ENCODE results near the gene DHX30.
"Not testable (repeated sequence)": the region's sequence is repeated elsewhere in the genome, so short reads cannot be mapped to it uniquely, and the experiment has no call there.

Gene DHX30

GRCh38 chr3:47874438-47874837 lies 71.5 kb downstream of the DHX30 start:
- no peak overlapping the region for H3K4me3 Mint-ChIP-seq
- no peak overlapping the region for H3K27ac Mint-ChIP-seq
- H3K27me3 Mint-ChIP-seq (ENCODE audit: low read depth), result no peaks in the 10 kb centered on the region
- H3K36me3 Mint-ChIP-seq (ENCODE audit: low read depth), result peaks cover 14% of the 10 kb centered on the region
- no peaks in the 10 kb centered on the region for H3K9me3 Mint-ChIP-seq
- peaks cover 5% of the 10 kb centered on the region for H3K4me1 Mint-ChIP-seq (ENCODE audit: low read depth)

- Mint-ChIP-seq H3K27ac (no peak overlapping the region), H3K4me3 (no peak overlapping the region), H3K36me3 (ENCODE audit: low read depth) (peaks cover 12% of the 10 kb centered on the region), H3K9me3 (no peaks in the 10 kb centered on the region), H3K27me3 (ENCODE audit: low read depth) (no peaks in the 10 kb centered on the region), H3K4me1 (ENCODE audit: low read depth) (peaks cover 5% of the 10 kb centered on the region)
These were observed 72.0 kb downstream of the DHX30 start for GRCh38 chr3:47874913-47875312.

GRCh38 chr3:47877290-47877689 lies 74.4 kb downstream of the DHX30 start:
- Mint-ChIP-seq H3K27ac (no peak overlapping the region), H3K27me3 (ENCODE audit: low read depth) (no peaks in the 10 kb centered on the region), H3K36me3 (ENCODE audit: low read depth) (peaks cover 6% of the 10 kb centered on the region), H3K4me3 (no peak overlapping the region), H3K4me1 (ENCODE audit: low read depth) (peaks cover 5% of the 10 kb centered on the region), H3K9me3 (no peaks in the 10 kb centered on the region)

- Mint-ChIP-seq H3K27me3 (ENCODE audit: low read depth) (no peaks in the 10 kb centered on the region), H3K9me3 (no peaks in the 10 kb centered on the region), H3K27ac (no peak overlapping the region), H3K4me1 (ENCODE audit: low read depth) (peaks cover 5% of the 10 kb centered on the region), H3K4me3 (no peak overlapping the region), H3K36me3 (ENCODE audit: low read depth) (peaks cover 6% of the 10 kb centered on the region)
These were observed 74.8 kb downstream of the DHX30 start for GRCh38 chr3:47877719-47878118.

DNA sequence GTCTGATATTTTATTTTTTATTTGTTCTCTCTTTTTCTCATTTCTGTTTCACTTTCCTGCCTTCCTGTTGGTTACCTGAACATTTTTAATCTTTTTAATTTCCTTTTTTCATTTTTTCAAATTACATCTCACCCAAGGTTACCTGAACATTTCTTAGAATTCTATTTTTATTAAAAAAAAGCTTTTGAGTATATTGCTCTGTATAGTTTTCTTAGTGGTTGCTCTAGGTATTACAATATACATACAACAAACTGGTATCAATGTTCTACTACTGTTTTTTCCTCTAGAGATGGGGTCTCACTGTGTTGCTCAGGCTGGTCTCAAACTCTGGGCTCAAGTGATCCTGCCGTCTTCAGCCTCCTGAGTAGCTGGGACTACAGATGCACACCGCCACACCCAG lies 79.4 kb downstream of the DHX30 start:
- Mint-ChIP-seq H3K27ac (no peak overlapping the region), H3K27me3 (ENCODE audit: low read depth) (no peaks in the 10 kb centered on the region), H3K9me3 (no peaks in the 10 kb centered on the region), H3K4me3 (no peak overlapping the region), H3K4me1 (ENCODE audit: low read depth) (peaks cover 10% of the 10 kb centered on the region), H3K36me3 (ENCODE audit: low read depth) (peaks cover 7% of the 10 kb centered on the region)

GRCh38 chr3:47884603-47885002 lies 81.7 kb downstream of the DHX30 start:
- Mint-ChIP-seq H3K36me3 (ENCODE audit: low read depth) (peaks cover 14% of the 10 kb centered on the region), H3K4me3 (no peak overlapping the region), H3K27me3 (ENCODE audit: low read depth) (no peaks in the 10 kb centered on the region), H3K9me3 (no peaks in the 10 kb centered on the region), H3K4me1 (ENCODE audit: low read depth) (peaks cover 13% of the 10 kb centered on the region), H3K27ac (no peak overlapping the region)

DNA sequence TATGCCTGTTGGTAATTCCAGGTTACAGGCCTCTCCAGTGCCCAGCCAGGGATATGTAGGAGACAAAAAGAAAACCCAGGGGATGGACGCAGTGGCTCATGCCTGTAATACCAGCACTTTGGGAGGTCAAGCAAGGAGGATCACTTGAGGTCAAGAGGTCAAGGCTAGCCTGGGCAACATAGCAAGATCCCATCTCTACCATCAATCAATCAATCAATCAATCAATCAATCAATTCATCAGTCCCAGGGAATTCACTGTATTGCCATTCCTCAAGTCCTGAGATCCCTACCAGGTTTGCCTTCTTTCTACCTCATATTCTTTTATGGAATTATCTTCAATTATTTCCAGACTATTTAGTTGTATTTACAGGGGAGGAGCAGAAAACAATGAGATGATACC lies 82.2 kb downstream of the DHX30 start:
- no peak overlapping the region for H3K4me3 Mint-ChIP-seq
- H3K27me3 Mint-ChIP-seq (ENCODE audit: low read depth), result no peaks in the 10 kb centered on the region
- no peaks in the 10 kb centered on the region for H3K9me3 Mint-ChIP-seq
- H3K4me1 Mint-ChIP-seq (ENCODE audit: low read depth), result peaks cover 13% of the 10 kb centered on the region
- H3K36me3 Mint-ChIP-seq (ENCODE audit: low read depth), result peaks cover 14% of the 10 kb centered on the region
- H3K27ac Mint-ChIP-seq, result no peak overlapping the region

GRCh38 chr3:47887991-47888390 lies 85.1 kb downstream of the DHX30 start:
- Mint-ChIP-seq H3K4me1 (ENCODE audit: low read depth) (peaks cover 19% of the 10 kb centered on the region), H3K36me3 (ENCODE audit: low read depth) (peaks cover 25% of the 10 kb centered on the region)
- not testable (repeated sequence) for H3K4me3 Mint-ChIP-seq; H3K27me3 Mint-ChIP-seq (ENCODE audit: low read depth); H3K9me3 Mint-ChIP-seq; H3K27ac Mint-ChIP-seq

GRCh38 chr3:47888986-47889757 lies 86.2 kb downstream of the DHX30 start:
- Mint-ChIP-seq H3K36me3 (ENCODE audit: low read depth) (peaks cover 26% of the 10 kb centered on the region), H3K27ac (no peak overlapping the region), H3K9me3 (no peaks in the 10 kb centered on the region), H3K4me1 (ENCODE audit: low read depth) (peaks cover 25% of the 10 kb centered on the region), H3K27me3 (ENCODE audit: low read depth) (no peaks in the 10 kb centered on the region), H3K4me3 (no peak overlapping the region)

DNA sequence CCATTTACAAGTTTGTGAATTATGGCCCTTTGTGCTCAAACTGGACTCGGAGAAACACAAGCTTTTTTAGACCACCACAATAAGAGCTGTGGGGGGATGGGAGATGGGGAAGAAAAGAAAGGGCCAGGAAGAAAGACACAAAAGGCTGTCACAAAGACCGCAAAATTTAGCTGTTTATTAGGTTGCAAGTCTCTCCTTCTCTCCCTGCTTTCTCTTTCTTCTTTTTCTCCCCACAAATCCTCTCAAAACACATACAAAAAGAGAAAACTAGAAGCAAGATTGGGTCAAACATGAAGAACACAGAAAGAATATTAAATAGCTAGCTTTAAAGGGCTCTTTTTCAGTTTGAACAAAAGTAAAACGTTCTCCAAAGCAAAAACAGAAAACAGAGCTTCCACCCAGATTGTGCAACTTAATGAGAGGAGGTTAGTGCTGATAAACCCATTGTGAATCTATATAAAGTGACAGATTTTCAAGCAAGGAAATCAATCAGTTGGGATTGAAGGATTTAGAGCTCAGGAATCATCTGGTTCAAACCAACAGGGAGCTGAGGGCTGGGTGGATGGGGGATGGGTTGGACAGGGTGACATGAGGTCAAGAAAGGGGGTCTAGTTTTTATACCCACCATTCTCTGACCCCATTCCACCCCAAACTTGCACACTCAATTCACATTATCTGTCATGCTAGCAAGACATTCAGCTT lies 87.3 kb downstream of the DHX30 start:
- H3K27me3 Mint-ChIP-seq (ENCODE audit: low read depth), result no peaks in the 10 kb centered on the region

DNA sequence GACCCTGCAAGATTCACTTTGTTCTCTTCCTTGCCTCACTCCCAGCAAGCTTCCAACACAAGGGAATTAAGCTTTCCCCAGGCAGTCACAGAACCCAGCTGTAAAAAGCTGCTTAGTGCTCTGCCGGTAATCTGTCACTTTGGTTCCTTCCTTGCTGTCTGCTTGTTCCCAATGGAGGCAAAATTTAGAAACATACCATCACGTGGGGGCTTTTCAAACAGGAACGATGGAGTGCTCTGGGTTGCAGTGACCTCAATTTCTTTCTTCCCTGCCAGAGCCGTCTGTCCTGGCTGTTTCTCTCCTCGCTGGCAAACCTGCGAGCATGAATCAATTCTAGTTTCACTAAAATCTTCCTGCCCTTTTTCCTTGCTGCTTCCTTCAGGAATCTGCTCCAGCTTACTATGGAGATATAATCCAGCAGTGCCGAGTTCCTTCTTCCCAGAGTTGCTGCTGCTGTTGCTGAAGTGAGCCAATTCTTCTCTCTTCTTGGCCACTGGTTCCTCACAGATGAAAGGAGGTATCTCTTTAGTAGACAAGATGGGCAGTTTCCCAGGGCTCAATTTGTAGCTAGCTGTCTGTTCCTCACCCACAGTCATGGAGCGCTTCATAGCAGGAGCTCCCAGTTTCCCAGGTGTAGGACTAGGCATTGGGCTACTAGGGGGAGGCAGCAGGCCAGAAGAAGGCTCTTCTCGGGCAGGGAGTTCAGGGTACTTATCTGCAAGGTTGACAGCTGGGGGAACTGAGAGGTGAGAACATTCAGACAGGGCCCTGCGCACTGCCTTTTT lies 88.1 kb downstream of the DHX30 start:
- H3K4me1 Mint-ChIP-seq (ENCODE audit: low read depth), result peaks cover 15% of the 10 kb centered on the region
- peaks cover 23% of the 10 kb centered on the region for H3K36me3 Mint-ChIP-seq (ENCODE audit: low read depth)
- no peak overlapping the region for H3K27ac Mint-ChIP-seq
- no peaks in the 10 kb centered on the region for H3K27me3 Mint-ChIP-seq (ENCODE audit: low read depth)
- H3K4me3 Mint-ChIP-seq, result no peak overlapping the region
- no peaks in the 10 kb centered on the region for H3K9me3 Mint-ChIP-seq

More for the DNA sequence above, 87.3 kb downstream of the DHX30 start:
- no peak overlapping the region for H3K27ac Mint-ChIP-seq
- no peak overlapping the region for H3K4me3 Mint-ChIP-seq
- no peaks in the 10 kb centered on the region for H3K9me3 Mint-ChIP-seq
- H3K36me3 Mint-ChIP-seq (ENCODE audit: low read depth), result peaks cover 21% of the 10 kb centered on the region
- H3K4me1 Mint-ChIP-seq (ENCODE audit: low read depth), result peaks cover 17% of the 10 kb centered on the region

GRCh38 chr3:47891613-47892005 lies 88.7 kb downstream of the DHX30 start:
- H3K4me3 Mint-ChIP-seq, result no peak overlapping the region
- H3K27me3 Mint-ChIP-seq (ENCODE audit: low read depth), result no peaks in the 10 kb centered on the region
- no peaks in the 10 kb centered on the region for H3K9me3 Mint-ChIP-seq
- peaks cover 15% of the 10 kb centered on the region for H3K4me1 Mint-ChIP-seq (ENCODE audit: low read depth)
- H3K27ac Mint-ChIP-seq, result no peak overlapping the region
- peaks cover 23% of the 10 kb centered on the region for H3K36me3 Mint-ChIP-seq (ENCODE audit: low read depth)

- no peak overlapping the region for H3K4me3 Mint-ChIP-seq
- peaks cover 15% of the 10 kb centered on the region for H3K4me1 Mint-ChIP-seq (ENCODE audit: low read depth)
- no peaks in the 10 kb centered on the region for H3K27me3 Mint-ChIP-seq (ENCODE audit: low read depth)
- peaks cover 23% of the 10 kb centered on the region for H3K36me3 Mint-ChIP-seq (ENCODE audit: low read depth)
- no peaks in the 10 kb centered on the region for H3K9me3 Mint-ChIP-seq
- H3K27ac Mint-ChIP-seq, result peak overlapping the region; percentile 34
These were observed 89.5 kb downstream of the DHX30 start for GRCh38 chr3:47892286-47893040.

DNA sequence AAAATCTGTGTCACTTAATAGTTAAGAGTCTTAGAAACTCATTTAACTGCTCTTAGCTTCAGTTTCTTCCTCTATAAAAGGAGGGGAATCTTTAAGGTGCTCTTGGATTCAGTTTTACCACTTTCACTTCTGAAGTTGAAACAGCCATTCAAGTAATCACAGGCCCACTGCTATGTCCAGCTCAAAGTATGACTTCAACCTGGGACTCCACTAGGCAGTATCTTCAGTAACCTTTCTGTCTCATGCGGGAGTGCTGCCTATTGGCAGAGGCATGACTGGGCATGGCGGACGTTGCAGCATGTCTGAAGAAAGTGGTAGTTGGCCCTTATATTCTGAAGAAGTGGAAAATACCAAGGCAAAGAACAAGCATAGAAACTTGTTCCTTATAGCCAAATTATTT lies 92.3 kb downstream of the DHX30 start:
- H3K27ac Mint-ChIP-seq, result no peak overlapping the region
- H3K27me3 Mint-ChIP-seq (ENCODE audit: low read depth), result no peaks in the 10 kb centered on the region
- peaks cover 16% of the 10 kb centered on the region for H3K36me3 Mint-ChIP-seq (ENCODE audit: low read depth)
- H3K4me1 Mint-ChIP-seq (ENCODE audit: low read depth), result peaks cover 17% of the 10 kb centered on the region
- H3K4me3 Mint-ChIP-seq, result no peak overlapping the region
- no peaks in the 10 kb centered on the region for H3K9me3 Mint-ChIP-seq
